ENCODE results near the gene PLPPR4. TPM values are rescaled to one million over a fixed set of nuclear protein-coding genes. Genes with fewer than 3 reads are reported as not detected.

Gene PLPPR4
- total RNA-seq, 1 experiment from 2014 or later, result 0.42 TPM

DNA sequence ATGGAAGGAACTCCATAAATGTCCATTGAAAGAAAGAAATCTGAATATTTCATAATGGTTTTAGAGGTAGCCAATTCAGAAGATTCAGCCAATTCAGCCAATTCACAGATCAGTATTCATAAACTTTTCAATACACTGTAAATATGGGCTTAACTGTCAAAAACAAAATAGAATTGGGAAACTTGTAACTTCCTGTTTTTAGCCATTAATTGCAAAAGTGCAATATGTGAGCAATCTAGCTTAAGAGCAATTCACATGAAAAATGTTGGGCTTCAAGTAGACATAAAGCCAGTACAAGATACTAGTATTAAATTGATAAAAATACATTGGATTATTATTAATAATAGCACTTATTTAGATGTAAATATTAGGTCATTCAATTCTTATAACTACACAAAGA is 27.5 kb upstream of the PLPPR4 start:
- CTCF ChIA-PET, result no interaction called here
- POLR2A ChIA-PET, result no interaction called here

More for the DNA sequence above, 27.5 kb upstream of the PLPPR4 start:
- intact Hi-C loops (cut with micrococcal nuclease), result no loop called here
- no peaks in the 10 kb centered on the region for H3K9me2 ChIP-seq (ENCODE audit: insufficient read depth)
- BruUV-seq (replicated peaks), result no TSS peak
- H4K20me1 ChIP-seq (ENCODE audit: insufficient read depth), result no peaks in the 10 kb centered on the region
- no peaks in the 10 kb centered on the region for H3K9me3 ChIP-seq (ENCODE audit: control insufficient read depth in 1 of 2, insufficient read depth in 1 of 2, low read depth in 1 of 2, low read length in 2 of 2)
- ATAC-seq (no peak), DNase-seq (ENCODE audit: low read depth, low spot score) (no peak)
- H3K27ac ChIP-seq (ENCODE audit: low read depth, low read length), result no peak overlapping the region
- no peak overlapping the region for H3K9ac ChIP-seq (ENCODE audit: low read length)
- no peaks in the 10 kb centered on the region for H3K79me2 ChIP-seq (ENCODE audit: insufficient read depth, low read length)
- H3K4me1 ChIP-seq (ENCODE audit: control insufficient read depth in 1 of 2, insufficient read depth in 2 of 2, low read length in 2 of 2), result no peaks in the 10 kb centered on the region
- RAD21 ChIA-PET (ENCODE audit: low non-redundant PET in 1 of 2, low total read pairs in 2 of 2, uncharacterized antibody in 2 of 2, unreplicated experiment in 2 of 2), result no interaction called here
- no peak overlapping the region for H3K4me2 ChIP-seq (ENCODE audit: low read length)
- TF ChIP-seq, protein P1, sequence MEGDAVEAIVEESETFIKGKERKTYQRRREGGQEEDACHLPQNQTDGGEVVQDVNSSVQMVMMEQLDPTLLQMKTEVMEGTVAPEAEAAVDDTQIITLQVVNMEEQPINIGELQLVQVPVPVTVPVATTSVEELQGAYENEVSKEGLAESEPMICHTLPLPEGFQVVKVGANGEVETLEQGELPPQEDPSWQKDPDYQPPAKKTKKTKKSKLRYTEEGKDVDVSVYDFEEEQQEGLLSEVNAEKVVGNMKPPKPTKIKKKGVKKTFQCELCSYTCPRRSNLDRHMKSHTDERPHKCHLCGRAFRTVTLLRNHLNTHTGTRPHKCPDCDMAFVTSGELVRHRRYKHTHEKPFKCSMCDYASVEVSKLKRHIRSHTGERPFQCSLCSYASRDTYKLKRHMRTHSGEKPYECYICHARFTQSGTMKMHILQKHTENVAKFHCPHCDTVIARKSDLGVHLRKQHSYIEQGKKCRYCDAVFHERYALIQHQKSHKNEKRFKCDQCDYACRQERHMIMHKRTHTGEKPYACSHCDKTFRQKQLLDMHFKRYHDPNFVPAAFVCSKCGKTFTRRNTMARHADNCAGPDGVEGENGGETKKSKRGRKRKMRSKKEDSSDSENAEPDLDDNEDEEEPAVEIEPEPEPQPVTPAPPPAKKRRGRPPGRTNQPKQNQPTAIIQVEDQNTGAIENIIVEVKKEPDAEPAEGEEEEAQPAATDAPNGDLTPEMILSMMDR (IDR thresholded peaks at IDR 0.05 in 2 of 3, conservative IDR thresholded peaks at IDR 0.05 in 1 of 3; ENCODE audit: borderline replicate concordance in 1 of 3, insufficient read depth in 1 of 3, low read depth in 2 of 3, low read length in 2 of 3), result no peak
- TF ChIP-seq POLR2AphosphoS5 (IDR thresholded peaks at IDR 0.05; ENCODE audit: low read depth, low read length), result no peak
- TF ChIP-seq, protein P2, sequence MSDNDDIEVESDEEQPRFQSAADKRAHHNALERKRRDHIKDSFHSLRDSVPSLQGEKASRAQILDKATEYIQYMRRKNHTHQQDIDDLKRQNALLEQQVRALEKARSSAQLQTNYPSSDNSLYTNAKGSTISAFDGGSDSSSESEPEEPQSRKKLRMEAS (IDR thresholded peaks at IDR 0.05), result no peak
- no peak for TF ChIP-seq SP1 (IDR thresholded peaks at IDR 0.05; ENCODE audit: low read depth)
- no peak for TF ChIP-seq YY1 (IDR thresholded peaks at IDR 0.05; ENCODE audit: extremely low read depth, insufficient replicate concordance, low read depth, low read length)
- TF ChIP-seq CBX3 (IDR thresholded peaks at IDR 0.05; ENCODE audit: low read depth), result no peak
- no peak for TF ChIP-seq CEBPB (IDR thresholded peaks at IDR 0.05; ENCODE audit: low read depth)
- no peak for TF ChIP-seq JUND (IDR thresholded peaks at IDR 0.05)
- no peak for TF ChIP-seq EZH2phosphoT487 (IDR thresholded peaks at IDR 0.05; ENCODE audit: borderline replicate concordance)
- TF ChIP-seq, protein P3, sequence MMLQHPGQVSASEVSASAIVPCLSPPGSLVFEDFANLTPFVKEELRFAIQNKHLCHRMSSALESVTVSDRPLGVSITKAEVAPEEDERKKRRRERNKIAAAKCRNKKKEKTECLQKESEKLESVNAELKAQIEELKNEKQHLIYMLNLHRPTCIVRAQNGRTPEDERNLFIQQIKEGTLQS (IDR thresholded peaks at IDR 0.05), result no peak
- TF ChIP-seq RAD21 (IDR thresholded peaks at IDR 0.05; ENCODE audit: low read depth), result no peak
- TF ChIP-seq EZH2 (IDR thresholded peaks at IDR 0.05), result no peak
- TF ChIP-seq, protein P4, sequence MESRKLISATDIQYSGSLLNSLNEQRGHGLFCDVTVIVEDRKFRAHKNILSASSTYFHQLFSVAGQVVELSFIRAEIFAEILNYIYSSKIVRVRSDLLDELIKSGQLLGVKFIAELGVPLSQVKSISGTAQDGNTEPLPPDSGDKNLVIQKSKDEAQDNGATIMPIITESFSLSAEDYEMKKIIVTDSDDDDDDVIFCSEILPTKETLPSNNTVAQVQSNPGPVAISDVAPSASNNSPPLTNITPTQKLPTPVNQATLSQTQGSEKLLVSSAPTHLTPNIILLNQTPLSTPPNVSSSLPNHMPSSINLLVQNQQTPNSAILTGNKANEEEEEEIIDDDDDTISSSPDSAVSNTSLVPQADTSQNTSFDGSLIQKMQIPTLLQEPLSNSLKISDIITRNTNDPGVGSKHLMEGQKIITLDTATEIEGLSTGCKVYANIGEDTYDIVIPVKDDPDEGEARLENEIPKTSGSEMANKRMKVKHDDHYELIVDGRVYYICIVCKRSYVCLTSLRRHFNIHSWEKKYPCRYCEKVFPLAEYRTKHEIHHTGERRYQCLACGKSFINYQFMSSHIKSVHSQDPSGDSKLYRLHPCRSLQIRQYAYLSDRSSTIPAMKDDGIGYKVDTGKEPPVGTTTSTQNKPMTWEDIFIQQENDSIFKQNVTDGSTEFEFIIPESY (IDR thresholded peaks at IDR 0.05; ENCODE audit: extremely low read depth, insufficient replicate concordance, low read length), result no peak
- no peak for TF ChIP-seq EGR1 (IDR thresholded peaks at IDR 0.05; ENCODE audit: low read depth)
- TF ChIP-seq SRF (IDR thresholded peaks at IDR 0.05; ENCODE audit: low read depth), result no peak
- TF ChIP-seq ELF1 (IDR thresholded peaks at IDR 0.05; ENCODE audit: borderline replicate concordance, low read depth), result no peak
- TF ChIP-seq ZFX (IDR thresholded peaks at IDR 0.05), result no peak
- TF ChIP-seq, protein P5, sequence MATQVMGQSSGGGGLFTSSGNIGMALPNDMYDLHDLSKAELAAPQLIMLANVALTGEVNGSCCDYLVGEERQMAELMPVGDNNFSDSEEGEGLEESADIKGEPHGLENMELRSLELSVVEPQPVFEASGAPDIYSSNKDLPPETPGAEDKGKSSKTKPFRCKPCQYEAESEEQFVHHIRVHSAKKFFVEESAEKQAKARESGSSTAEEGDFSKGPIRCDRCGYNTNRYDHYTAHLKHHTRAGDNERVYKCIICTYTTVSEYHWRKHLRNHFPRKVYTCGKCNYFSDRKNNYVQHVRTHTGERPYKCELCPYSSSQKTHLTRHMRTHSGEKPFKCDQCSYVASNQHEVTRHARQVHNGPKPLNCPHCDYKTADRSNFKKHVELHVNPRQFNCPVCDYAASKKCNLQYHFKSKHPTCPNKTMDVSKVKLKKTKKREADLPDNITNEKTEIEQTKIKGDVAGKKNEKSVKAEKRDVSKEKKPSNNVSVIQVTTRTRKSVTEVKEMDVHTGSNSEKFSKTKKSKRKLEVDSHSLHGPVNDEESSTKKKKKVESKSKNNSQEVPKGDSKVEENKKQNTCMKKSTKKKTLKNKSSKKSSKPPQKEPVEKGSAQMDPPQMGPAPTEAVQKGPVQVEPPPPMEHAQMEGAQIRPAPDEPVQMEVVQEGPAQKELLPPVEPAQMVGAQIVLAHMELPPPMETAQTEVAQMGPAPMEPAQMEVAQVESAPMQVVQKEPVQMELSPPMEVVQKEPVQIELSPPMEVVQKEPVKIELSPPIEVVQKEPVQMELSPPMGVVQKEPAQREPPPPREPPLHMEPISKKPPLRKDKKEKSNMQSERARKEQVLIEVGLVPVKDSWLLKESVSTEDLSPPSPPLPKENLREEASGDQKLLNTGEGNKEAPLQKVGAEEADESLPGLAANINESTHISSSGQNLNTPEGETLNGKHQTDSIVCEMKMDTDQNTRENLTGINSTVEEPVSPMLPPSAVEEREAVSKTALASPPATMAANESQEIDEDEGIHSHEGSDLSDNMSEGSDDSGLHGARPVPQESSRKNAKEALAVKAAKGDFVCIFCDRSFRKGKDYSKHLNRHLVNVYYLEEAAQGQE (IDR thresholded peaks at IDR 0.05; ENCODE audit: low read depth), result no peak
- TF ChIP-seq ZNF274 (IDR thresholded peaks at IDR 0.05; ENCODE audit: low read depth, low read length), result no peak
- no peak overlapping the region for H2AFZ ChIP-seq (ENCODE audit: low read depth, low read length, poor library complexity, severe bottlenecking)
- no peaks in the 10 kb centered on the region for H3K36me3 ChIP-seq (ENCODE audit: control insufficient read depth in 1 of 2, insufficient read depth in 2 of 2, low read length in 2 of 2)
- H3K4me3 ChIP-seq (replicated peaks in 1 of 2; ENCODE audit: low read depth in 1 of 2, low read length in 2 of 2), result no peak overlapping the region
- H3K27me3 ChIP-seq (ENCODE audit: insufficient read depth, low read length), result no peaks in the 10 kb centered on the region

Measured in HCT116 (cell line).